NB4 (cell line): ENCODE data around the gene SIRT1.
"Not testable (repeated sequence)": the region's sequence is repeated elsewhere in the genome, so short reads cannot be mapped to it uniquely, and the experiment has no call there.

Source experiments
- DNase-seq: peaks from one replicate; pipeline ENCODE4 v3.0.0; 2010; ENCODE audit warnings: low read depth
- H3K4me3 ChIP-seq: one replicate; pipeline ENCODE4 v1.5.1; 2011; ENCODE audit warnings: mild to moderate bottlenecking, low read depth, low read length, moderate library complexity
- CTCF ChIP-seq: IDR thresholded peaks from one replicate; pipeline ENCODE4 v1.5.1; 2012; ENCODE audit warnings: low read depth, low read length
- MAX ChIP-seq: IDR thresholded peaks from 2 replicates; pipeline ENCODE4 v1.6.1; 2011; ENCODE audit warnings: low read depth, low read length
- MYC ChIP-seq: IDR thresholded peaks from 2 replicates; pipeline ENCODE4 v1.6.1; 2011; ENCODE audit warnings: low read depth, low read length
- POLR2A ChIP-seq: IDR thresholded peaks from 2 replicates; pipeline ENCODE4 v1.6.1; 2011; ENCODE audit warnings: mild to moderate bottlenecking; ENCODE audit not compliant: insufficient read length; ENCODE audit errors: extremely low read depth

Gene SIRT1

GRCh38 chr10:67959839-67960476 lies 75.5 kb downstream of the SIRT1 start:
- H3K4me3 ChIP-seq: no peak overlapping the region
- no peak for DNase-seq
- TF ChIP-seq MYC (no peak), CTCF (no peak), MAX (no peak), POLR2A (no peak)

- no peak for DNase-seq
- TF ChIP-seq POLR2A (no peak), MYC (no peak), CTCF (no peak), MAX (no peak)
- H3K4me3 ChIP-seq: no peak overlapping the region
Observed at GRCh38 chr10:67965456-67965855, 81.0 kb downstream of the SIRT1 start.

GRCh38 chr10:67966035-67966434 lies 81.6 kb downstream of the SIRT1 start:
- DNase-seq, H3K4me3 ChIP-seq: not testable (repeated sequence)
